GM12864 (cell line): ENCODE data around the gene TNIK.

Source experiments
- DNase-seq: peaks from one replicate; pipeline ENCODE4 v3.0.0-alpha.2; 2011; ENCODE audit warnings: low read depth
- H3K4me3 ChIP-seq: 2 replicates; pipeline ENCODE4 v1.5.1; 2011; ENCODE audit warnings: mild to moderate bottlenecking, low read depth, low read length, control low read depth
- TF ChIP-seq, protein P1 (sequence below): IDR thresholded peaks from 2 replicates; pipeline ENCODE4 v1.5.1; 2011; ENCODE audit warnings: low read depth, mild to moderate bottlenecking, moderate library complexity, low read length, control low read depth, inconsistent platforms; ENCODE audit errors: missing control alignments

TNIK gene

GRCh38 chr3:171379961-171380483 lies 80.2 kb downstream of the TNIK start:
- TF ChIP-seq, protein P1, sequence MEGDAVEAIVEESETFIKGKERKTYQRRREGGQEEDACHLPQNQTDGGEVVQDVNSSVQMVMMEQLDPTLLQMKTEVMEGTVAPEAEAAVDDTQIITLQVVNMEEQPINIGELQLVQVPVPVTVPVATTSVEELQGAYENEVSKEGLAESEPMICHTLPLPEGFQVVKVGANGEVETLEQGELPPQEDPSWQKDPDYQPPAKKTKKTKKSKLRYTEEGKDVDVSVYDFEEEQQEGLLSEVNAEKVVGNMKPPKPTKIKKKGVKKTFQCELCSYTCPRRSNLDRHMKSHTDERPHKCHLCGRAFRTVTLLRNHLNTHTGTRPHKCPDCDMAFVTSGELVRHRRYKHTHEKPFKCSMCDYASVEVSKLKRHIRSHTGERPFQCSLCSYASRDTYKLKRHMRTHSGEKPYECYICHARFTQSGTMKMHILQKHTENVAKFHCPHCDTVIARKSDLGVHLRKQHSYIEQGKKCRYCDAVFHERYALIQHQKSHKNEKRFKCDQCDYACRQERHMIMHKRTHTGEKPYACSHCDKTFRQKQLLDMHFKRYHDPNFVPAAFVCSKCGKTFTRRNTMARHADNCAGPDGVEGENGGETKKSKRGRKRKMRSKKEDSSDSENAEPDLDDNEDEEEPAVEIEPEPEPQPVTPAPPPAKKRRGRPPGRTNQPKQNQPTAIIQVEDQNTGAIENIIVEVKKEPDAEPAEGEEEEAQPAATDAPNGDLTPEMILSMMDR = no peak
- H3K4me3 ChIP-seq = no peak overlapping the region
- DNase-seq = no peak

- TF ChIP-seq, protein P1 = no peak
- no peak overlapping the region for H3K4me3 ChIP-seq
- DNase-seq = no peak
These were observed 80.9 kb downstream of the TNIK start for GRCh38 chr3:171379281-171379680.

- DNase-seq = no peak
- TF ChIP-seq, protein P1 = no peak
These were observed 81.6 kb downstream of the TNIK start for GRCh38 chr3:171378586-171378985.

DNA sequence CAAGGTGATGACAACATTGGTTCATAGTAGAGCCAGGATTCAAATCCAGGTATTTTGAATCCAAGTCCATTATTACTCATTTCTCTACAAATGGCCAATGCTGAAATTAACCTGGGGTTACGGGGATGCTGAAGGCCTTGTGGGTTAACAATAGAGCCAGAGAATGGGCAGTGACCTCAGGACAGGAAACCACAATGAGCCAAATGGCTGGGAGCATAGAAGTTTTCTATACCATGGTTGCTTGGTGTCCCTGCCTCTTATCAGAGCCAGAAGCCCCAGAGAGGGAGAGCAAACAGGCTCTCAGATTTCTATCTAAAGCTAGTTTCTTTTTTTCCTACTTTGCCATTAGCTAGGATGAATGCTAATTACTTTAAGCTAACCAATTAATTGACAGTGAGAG lies 82.3 kb downstream of the TNIK start:
- no peak overlapping the region for H3K4me3 ChIP-seq
- TF ChIP-seq, protein P1 = no peak
- no peak for DNase-seq

More at GRCh38 chr3:171378586-171378985, 81.6 kb downstream of the TNIK start:
- H3K4me3 ChIP-seq = no peak overlapping the region

GRCh38 chr3:171376596-171376947 lies 83.6 kb downstream of the TNIK start:
- no peak overlapping the region for H3K4me3 ChIP-seq
- TF ChIP-seq, protein P1 = no peak

DNA sequence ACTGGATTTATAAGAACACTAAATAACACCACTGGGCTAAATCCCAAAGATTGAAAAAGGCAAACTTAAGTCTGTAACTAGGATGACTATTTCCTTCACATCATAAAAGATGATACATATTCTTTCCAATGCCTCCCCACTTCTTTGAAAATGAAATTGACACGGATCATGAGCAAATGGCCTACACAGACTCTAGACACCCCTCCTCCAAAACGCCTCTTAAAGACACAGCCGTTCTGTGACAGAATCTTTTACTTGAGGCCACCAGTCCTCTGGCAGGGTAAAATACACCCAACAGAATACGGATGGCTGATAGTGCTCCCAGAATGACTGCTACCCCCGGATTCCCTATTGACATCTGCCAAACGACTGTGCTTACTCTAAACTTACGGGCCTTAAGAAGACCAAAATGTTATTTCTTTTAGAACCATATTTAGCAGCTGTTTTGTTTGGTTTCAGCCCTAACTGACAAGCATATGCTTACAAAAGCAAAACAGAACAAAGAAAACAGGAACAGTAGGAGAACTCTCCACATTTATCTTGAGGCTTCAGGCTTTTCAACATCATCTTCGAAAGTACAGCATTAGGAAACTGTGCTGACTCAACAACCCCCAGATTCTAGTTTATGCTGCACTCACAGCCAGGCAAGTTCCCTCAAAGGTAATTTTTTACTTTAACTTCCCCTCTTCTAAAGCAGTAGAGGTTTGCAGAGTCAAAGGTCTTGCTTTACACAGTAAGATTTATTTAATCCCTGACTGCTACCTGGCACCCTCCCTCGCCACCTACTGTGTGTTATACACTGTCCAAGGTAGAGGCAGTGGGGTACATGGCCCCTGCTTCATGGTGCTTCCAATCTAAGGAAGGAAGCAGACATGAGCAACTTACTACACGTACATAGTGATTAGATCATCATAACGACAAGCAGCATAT lies 84.3 kb downstream of the TNIK start:
- no peak overlapping the region for H3K4me3 ChIP-seq
- TF ChIP-seq, protein P1 = no peak
- no peak for DNase-seq

More at GRCh38 chr3:171376596-171376947, 83.6 kb downstream of the TNIK start:
- DNase-seq = no peak
